G401 (cell line): ENCODE measurements around the gene LRRC41. TPM values are rescaled to one million over a fixed set of nuclear protein-coding genes. Genes with fewer than 3 reads are reported as not detected.
"Not testable (repeated sequence)": the region's sequence is repeated elsewhere in the genome, so short reads cannot be mapped to it uniquely, and the experiment has no call there.

Experiments
- DNase-seq: peaks from one replicate; pipeline ENCODE4 v3.0.0-alpha.2; 2015; ENCODE audit warnings: low spot score
- in situ Hi-C: cut with HindIII; loops from 2 replicates; pipeline ENCODE4 v1.10.0; 2016; ENCODE audit warnings: low sequenced_read_pairs, mixed read lengths
- total RNA-seq: library from RNA; depleted of rRNA; stranded (reverse); fragments of >200 nt; shearing (Covaris generic); gene quantifications from 2 replicates; pipeline ENCODE4 v1.2.3, GENCODE V29; 2014; rRNA removed

Gene LRRC41, protein sequence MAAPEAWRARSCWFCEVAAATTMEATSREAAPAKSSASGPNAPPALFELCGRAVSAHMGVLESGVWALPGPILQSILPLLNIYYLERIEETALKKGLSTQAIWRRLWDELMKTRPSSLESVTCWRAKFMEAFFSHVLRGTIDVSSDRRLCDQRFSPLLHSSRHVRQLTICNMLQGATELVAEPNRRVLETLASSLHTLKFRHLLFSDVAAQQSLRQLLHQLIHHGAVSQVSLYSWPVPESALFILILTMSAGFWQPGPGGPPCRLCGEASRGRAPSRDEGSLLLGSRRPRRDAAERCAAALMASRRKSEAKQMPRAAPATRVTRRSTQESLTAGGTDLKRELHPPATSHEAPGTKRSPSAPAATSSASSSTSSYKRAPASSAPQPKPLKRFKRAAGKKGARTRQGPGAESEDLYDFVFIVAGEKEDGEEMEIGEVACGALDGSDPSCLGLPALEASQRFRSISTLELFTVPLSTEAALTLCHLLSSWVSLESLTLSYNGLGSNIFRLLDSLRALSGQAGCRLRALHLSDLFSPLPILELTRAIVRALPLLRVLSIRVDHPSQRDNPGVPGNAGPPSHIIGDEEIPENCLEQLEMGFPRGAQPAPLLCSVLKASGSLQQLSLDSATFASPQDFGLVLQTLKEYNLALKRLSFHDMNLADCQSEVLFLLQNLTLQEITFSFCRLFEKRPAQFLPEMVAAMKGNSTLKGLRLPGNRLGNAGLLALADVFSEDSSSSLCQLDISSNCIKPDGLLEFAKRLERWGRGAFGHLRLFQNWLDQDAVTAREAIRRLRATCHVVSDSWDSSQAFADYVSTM
- 99.1 and 119 TPM in 2 replicates for total RNA-seq

DNA sequence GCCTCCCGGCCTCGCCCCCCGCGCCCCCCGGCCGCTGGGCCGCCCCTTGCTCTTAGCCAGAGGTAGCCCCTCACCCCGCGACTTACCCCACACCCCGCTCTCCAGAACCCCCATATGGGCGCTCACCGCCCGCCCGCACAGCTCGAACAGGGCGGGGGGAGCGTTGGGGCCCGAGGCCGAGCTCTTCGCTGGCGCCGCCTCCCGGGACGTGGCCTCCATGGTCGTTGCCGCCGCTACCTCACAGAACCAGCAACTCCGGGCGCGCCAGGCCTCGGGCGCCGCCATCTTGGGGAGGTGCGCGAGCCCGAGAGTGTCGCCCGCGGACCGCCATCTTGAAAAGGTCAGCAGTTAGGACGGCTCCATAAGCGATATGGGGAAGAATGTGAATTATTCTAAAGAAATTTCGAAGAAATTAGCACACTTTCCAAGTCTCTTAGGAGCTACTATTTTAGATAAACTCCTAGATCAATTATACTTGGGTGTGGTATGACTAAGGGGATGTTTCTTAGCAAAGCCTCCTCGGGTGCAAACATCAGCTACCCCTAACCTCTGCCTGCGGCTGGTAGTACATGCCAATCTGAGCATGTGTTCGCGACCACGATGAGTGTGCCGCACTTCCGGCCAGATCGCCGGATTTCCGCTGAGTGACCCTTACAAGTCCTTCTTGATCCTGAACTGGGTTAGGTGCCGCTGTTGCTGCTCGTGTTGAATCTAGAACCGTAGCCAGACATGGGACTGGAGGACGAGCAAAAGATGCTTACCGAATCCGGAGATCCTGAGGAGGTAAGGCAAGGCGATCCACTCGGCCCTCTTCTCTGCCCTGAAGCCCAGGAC lies at the start of gene LRRC41, which contains the start of gene UQCRH:
Gene LRRC41 (minus strand): TSS at position 579 of the 834 bp plus-strand sequence. CDS start 294 bp downstream, at position 285.
Gene UQCRH (plus strand): TSS at position 661 of the 834 bp plus-strand sequence. CDS start 69 bp downstream, at position 730.
- DNase-seq = peak; percentile 99
- in situ Hi-C loops = no loop called here

DNA sequence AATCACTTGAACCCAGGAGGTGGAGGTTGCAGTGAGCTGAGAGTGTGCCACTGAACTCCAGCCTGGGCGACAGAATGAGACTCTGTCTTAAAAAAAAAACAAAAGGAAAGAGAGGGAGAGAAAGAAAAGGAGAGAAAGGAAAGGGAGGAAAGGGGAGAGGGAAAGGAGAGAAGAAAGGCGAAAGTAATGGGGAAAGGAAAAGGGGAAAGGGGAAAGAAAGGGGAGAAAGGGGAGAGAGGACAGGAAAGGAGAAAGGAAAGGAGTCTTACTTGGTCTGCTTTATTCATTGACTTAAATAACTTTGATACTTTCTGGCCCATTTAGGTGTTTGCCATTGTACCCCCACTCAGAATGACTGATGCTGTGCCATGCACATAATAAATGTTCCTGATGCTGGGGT lies 48.9 kb upstream of the LRRC41 start:
- no peak for DNase-seq
- in situ Hi-C loops = no loop called here

DNA sequence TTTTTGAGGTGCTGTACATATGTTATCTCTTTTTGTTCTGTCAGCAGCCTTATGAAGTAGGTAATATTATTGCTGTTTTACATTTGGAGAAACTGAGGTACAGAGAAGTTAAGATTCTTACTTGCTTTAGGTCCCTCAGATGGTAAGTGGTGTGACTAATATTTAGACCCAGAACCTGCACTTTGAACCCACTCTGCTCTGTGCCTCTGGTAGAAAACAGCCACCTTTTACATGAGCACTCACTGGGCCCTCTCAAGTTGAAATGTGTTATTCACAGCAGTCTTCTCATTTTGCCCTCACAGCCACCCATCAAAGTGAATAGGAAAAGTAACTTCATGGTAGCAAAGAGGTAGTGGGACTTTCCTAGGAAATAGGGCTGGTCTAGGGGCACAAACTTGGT lies 41.9 kb upstream of the LRRC41 start:
- DNase-seq = no peak
- in situ Hi-C loops = no loop called here

GRCh38 chr1:46344481-46344880 lies 41.1 kb upstream of the LRRC41 start:
- in situ Hi-C loops = no loop called here
- no peak for DNase-seq

- DNase-seq = no peak
- in situ Hi-C loops = no loop called here
Measured at GRCh38 chr1:46343705-46344104, 40.3 kb upstream of the LRRC41 start.

DNA sequence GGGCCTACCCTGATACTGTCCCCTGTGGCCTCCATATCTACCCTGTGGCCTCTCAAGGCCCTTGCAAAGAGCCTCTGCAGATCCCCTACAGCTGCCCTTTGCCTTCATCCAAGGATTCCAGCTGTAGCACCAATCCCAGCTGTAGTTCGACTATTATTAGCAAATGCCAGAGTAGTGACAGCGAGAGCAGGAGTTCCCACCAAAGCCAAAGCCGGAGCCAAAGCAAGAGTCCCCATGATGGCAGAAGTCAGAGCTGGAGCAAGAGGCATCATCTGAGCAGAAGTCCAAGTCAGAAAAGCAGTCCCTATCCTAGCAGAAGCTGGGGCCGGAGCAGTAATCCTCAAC lies 39.9 kb upstream of the LRRC41 start:
- no peak for DNase-seq
- in situ Hi-C loops = no loop called here

DNA sequence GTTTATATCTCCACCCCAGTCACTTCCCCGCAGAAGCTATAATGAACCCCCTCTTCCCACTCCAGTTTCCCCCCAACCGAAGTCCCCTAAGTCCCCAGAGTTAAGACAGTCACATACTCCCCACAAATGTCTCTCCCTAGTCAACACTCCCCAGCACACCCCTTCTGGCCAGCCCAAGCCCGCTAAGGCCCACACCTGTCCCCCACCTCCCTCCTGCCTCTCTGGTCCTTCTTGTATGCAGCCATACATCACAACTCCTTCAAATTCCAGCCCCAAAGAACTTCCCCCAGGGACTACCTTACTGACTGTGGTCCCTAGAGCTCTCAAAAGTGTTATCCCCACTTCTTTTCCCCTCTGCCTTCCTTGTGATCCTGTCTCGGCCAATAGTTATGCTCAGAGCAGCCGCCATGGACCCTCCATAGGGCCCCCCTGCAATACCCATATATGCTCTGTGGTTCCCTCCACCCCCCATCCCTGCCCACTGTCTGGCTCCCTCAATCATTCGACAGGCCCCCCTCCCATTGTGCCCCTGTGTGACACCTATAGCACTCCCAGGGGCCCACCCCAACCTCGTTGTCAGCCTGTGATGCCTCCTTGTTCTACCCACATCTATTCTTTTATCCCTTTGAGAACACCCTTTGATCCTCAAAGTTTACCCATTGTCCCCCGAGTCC lies 39.4 kb upstream of the LRRC41 start:
- in situ Hi-C loops = no loop called here
- no peak for DNase-seq

GRCh38 chr1:46342084-46342656 lies 38.8 kb upstream of the LRRC41 start:
- DNase-seq = no peak
- in situ Hi-C loops = no loop called here

- in situ Hi-C loops = no loop called here
- DNase-seq = no peak
Measured at GRCh38 chr1:46341222-46342083, 38.0 kb upstream of the LRRC41 start.

GRCh38 chr1:46340404-46341221 lies 37.2 kb upstream of the LRRC41 start, which contains the start of gene NSUN4:
Gene NSUN4 (plus strand): TSS chr1:46340807. CDS start chr1:46340827, 20 bp downstream.
- in situ Hi-C loops = no loop called here
- peak; percentile 95 for DNase-seq

DNA sequence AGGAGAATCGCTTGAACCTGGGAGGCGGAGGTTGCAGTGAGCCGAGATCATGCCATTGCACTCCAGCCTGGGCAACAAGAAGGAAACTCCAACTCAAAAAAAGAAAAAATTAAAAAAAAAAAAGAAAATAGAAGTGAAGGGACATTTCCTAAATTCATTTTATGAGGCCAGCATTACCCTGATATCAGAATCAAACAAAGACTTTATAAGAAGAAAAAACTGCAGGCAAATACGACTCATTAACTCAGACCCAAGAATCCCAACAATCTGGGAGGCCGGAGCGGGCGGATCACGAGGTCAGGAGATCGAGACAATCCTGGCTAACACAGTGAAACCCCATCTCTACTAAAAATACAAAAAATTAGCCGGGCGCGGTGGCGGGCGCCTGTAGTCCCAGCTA lies 34.0 kb upstream of the LRRC41 start:
- DNase-seq, in situ Hi-C loops: not testable (repeated sequence)

GRCh38 chr1:46335081-46335480 lies 31.7 kb upstream of the LRRC41 start:
- no peak for DNase-seq
- in situ Hi-C loops = no loop called here

- no peak for DNase-seq
- in situ Hi-C loops = no loop called here
Measured at GRCh38 chr1:46334030-46334384, 30.6 kb upstream of the LRRC41 start.

DNA sequence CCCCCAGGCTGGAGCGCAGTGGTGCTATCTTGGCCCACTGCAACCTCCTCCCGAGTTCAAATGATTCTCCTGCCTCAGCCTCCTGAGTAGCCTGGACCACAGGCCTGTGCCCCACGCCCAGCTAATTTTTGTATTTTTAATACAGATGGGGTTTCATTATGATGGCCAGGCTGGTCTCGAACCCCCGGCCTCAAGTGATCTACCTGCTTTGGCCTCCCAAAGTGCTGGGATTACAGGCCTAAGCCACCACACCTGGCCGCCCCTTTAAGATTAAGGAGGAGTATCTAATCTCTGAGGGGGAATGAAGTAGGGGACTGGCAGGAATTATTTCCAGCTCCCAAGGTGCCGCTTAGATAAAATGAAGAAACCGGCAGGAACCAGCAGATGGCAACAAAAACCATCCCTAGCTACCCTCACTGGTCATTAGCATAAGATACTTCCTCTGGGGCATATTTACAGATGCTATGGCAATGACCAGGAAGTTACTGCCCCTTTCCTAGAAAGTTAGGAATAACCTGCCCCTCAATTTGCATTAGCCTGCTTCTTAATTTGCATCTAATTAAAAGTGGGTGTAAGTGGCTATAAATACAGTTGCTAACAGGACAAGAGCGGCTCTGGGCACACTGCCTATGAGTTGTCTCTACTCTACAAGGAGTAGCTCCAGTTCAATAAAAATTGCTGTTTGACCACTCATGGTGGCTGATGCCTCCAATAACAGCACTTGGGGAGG lies 30.0 kb upstream of the LRRC41 start:
- in situ Hi-C loops = no loop called here
- peak; percentile 25 for DNase-seq

DNA sequence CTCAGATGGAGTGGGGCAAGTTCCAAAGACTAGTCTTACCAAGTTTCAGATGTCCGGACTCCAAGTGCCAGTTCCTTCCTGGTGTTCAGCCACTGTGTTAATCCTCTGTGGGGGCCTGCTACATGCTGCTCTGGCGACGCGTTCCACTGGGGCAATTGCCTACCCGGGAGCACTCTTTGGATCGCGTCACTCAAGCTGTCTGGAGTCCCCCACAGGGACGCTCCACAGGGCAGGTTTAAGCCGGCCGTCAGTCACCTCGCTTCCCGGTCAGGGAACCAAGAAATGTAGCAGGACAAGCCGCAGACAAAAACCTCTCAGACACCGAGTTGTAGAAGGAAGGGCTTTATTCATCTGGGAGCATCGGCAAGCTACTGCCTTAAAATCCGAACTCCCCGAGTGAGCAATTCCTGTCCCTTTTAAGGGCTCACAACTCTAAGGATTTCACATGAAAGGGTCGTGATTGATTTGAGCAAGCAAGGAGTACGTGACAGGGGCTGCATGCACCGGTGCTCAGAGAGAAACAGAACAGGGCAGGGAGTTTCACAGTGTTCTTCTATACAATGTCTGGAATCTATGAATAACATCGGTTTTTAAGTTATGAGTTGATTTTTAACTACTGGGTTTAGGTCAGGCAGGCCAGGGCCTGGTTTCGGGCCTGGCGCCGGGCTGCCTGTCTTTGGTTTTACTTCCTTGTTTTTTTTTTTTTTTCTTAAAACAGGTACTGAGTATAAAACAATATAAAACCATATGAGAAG lies 28.5 kb upstream of the LRRC41 start:
- in situ Hi-C loops, DNase-seq: not testable (repeated sequence)

DNA sequence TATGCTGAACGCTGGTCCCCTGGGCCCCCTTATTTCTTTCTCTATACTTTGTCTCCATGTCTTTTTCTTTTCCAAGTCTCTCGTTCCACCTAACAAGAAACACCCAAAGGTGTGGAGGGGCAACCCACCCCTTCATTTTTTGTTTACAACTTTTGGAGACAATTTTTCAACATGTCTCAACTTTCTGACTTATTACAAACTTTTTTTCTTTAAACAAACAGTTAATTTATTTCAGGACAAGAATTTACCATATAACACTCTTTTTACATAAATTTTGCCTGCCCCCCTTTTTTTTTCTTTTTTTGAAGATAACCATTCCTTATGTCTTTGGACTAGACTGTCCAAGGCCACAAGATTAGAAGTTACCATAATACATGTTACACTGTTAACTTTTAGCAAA lies 27.0 kb upstream of the LRRC41 start:
- in situ Hi-C loops, DNase-seq: not testable (repeated sequence)
